ENCODE data around the gene ARHGAP35. TPM values are rescaled to one million over a fixed set of nuclear protein-coding genes. Genes with fewer than 3 reads are reported as not detected.
A peak's percentile ranks its signal among the peaks of the same experiment; 100 is the strongest.

The ARHGAP35 gene
- total RNA-seq, 1 experiment from 2014 or later: 64.1 TPM

GRCh38 chr19:46860125-46860845, 512 bp upstream of the ARHGAP35 start:
- POLR2A ChIA-PET: interaction anchor here (0.5 kb wide), 1 partner anchor 60 kb away, joined by 3 read pairs; no protein-coding TSS in a partner anchor
- in situ Hi-C loops (cut with HindIII; ENCODE audit: low pct_unique_long_range_greater_than_20kb, low sequenced_read_pairs): no loop called here
- Histone ChIP-seq H3K27ac (ENCODE audit: low read length) (peak overlapping the region; percentile 82; the same call in 1 of the 2 replicates), H3K27me3 (ENCODE audit: control insufficient read depth, insufficient read depth, low read length) (no peaks in the 10 kb centered on the region), H3K4me3 (ENCODE audit: low read depth in 2 of 2, low read length in 2 of 2) (peak overlapping the region; percentile 70 to 73), H3K9me3 (ENCODE audit: control insufficient read depth, insufficient read depth, low read depth, low read length) (no peaks in the 10 kb centered on the region), H3K36me3 (ENCODE audit: control insufficient read depth, insufficient read depth, low read length) (peaks cover 3% of the 10 kb centered on the region; the same call in 1 of the 2 replicates), H3K4me1 (ENCODE audit: control insufficient read depth, insufficient read depth, low read length) (peaks cover 27% of the 10 kb centered on the region)
- peak; percentile 83 for ATAC-seq
- BruUV-seq (replicated peaks): no TSS peak
- CTCF ChIA-PET: no interaction called here
- intact Hi-C loops (cut with micrococcal nuclease; ENCODE audit: unreplicated experiment): loop anchor here (10.0 kb wide), 1 partner anchor 65 kb away; no protein-coding TSS in a partner anchor
- DNase-seq (ENCODE audit: low read depth, low spot score): no peak
- peak; percentile 59 for TF ChIP-seq POLR2AphosphoS5 (IDR thresholded peaks at IDR 0.05; ENCODE audit: low read depth, low read length)
- TF ChIP-seq SIN3A (IDR thresholded peaks at IDR 0.05; ENCODE audit: borderline replicate concordance, insufficient read depth, low read depth, low read length): 0 out of 2 replicates have a peak, but pooled peaks have one; percentile 3
- no peak for TF ChIP-seq REST (IDR thresholded peaks at IDR 0.05; ENCODE audit: insufficient read depth in 1 of 2, low read depth in 2 of 2, low read length in 1 of 2)
- TF ChIP-seq CTCF (IDR thresholded peaks at IDR 0.05): no peak
- TF ChIP-seq TCF7L2 (IDR thresholded peaks at IDR 0.05; ENCODE audit: low read depth, low read length): 0 out of 2 replicates have a peak, but pooled peaks have one; percentile 20

GRCh38 chr19:46861691-46862502, 1.1 kb downstream of the ARHGAP35 start:
- no peak for ATAC-seq
- in situ Hi-C loops (cut with HindIII; ENCODE audit: low pct_unique_long_range_greater_than_20kb, low sequenced_read_pairs): no loop called here

More at GRCh38 chr19:46861691-46862502, 1.1 kb downstream of the ARHGAP35 start:
- no peaks in the 10 kb centered on the region for H3K27me3 ChIP-seq (ENCODE audit: control insufficient read depth, insufficient read depth, low read length)
- no peak for DNase-seq (ENCODE audit: low read depth, low spot score)
- H3K4me1 ChIP-seq (ENCODE audit: control insufficient read depth, insufficient read depth, low read length): peaks cover 38% of the 10 kb centered on the region
- H3K36me3 ChIP-seq (ENCODE audit: control insufficient read depth, insufficient read depth, low read length): peaks cover 3% of the 10 kb centered on the region; the same call in 1 of the 2 replicates
- H3K27ac ChIP-seq (ENCODE audit: low read length): peak overlapping the region; percentile 94
- POLR2A ChIA-PET: interaction anchor here (0.6 kb wide), 2 partner anchors 11 to 63 kb away, joined by 4 read pairs; no protein-coding TSS in a partner anchor
- intact Hi-C loops (cut with micrococcal nuclease; ENCODE audit: unreplicated experiment): loop anchor here (10.0 kb wide), 1 partner anchor 63 kb away; no protein-coding TSS in a partner anchor
- H3K9me3 ChIP-seq (ENCODE audit: control insufficient read depth, insufficient read depth, low read depth, low read length): no peaks in the 10 kb centered on the region
- no TSS peak for BruUV-seq (replicated peaks)
- H3K4me3 ChIP-seq (ENCODE audit: low read depth in 2 of 2, low read length in 2 of 2): peak overlapping the region; percentile 73 to 89
- TF ChIP-seq POLR2AphosphoS5 (IDR thresholded peaks at IDR 0.05; ENCODE audit: low read depth, low read length): no peak
- no peak for TF ChIP-seq SIN3A (IDR thresholded peaks at IDR 0.05; ENCODE audit: borderline replicate concordance, insufficient read depth, low read depth, low read length)
- TF ChIP-seq CTCF (IDR thresholded peaks at IDR 0.05): no peak
- TF ChIP-seq REST (IDR thresholded peaks at IDR 0.05; ENCODE audit: insufficient read depth in 1 of 2, low read depth in 2 of 2, low read length in 1 of 2): no peak
- TF ChIP-seq TCF7L2 (IDR thresholded peaks at IDR 0.05; ENCODE audit: low read depth, low read length): no peak
- CTCF ChIA-PET: no interaction called here
